Activated naive CD4-positive, alpha-beta T cell treated with anti-CD3 and anti-CD28 coated beads, Interleukin-2, amount 50 U/mL, for 16 hours (primary cell): ENCODE results near the gene CDKN2AIPNL.
"Not testable (repeated sequence)": the region's sequence is repeated elsewhere in the genome, so short reads cannot be mapped to it uniquely, and the experiment has no call there.

Source experiments
- DNase-seq: peaks from one replicate; pipeline ENCODE4 v3.0.0-alpha.2; 2020

The CDKN2AIPNL gene

DNA sequence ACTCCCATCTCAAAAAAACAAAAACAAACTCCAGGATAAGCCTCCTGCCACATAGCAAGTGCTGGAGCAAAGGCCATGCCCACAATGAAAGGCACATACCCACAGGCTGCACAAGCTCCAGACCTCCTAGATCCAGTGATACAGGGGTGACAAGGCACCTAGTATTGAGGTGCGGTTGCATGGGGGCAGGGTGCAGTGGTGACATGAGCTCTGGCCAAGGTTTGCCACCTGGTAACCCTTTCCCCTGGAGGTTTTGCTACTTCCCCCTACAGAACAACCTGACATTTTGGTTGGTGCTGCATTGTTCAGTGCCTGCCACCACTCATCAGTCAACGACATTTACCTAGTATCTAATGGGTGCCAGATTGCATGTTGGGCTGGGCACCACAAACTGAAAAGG is 14.5 kb downstream of the CDKN2AIPNL start:
- no peak for DNase-seq

DNA sequence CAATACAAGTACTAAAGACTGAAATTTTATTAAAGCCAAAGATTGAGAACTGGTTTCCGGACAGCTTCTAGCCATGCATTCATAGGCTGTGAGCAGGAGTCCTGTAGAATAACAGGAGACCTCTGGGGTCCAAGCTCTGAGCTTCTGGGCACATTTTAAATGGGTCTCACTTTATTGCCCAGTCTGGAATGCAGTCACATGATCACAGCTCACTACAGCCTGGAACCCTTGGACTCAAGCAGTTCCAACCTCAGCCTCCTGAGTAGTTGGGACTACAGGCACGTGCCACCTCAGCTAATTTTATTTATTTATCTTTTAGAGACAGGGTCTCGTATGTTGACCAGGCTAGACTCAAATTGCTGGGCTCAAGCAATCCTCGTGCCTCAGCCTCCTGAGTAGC is 15.4 kb downstream of the CDKN2AIPNL start:
- DNase-seq, result no peak

DNA sequence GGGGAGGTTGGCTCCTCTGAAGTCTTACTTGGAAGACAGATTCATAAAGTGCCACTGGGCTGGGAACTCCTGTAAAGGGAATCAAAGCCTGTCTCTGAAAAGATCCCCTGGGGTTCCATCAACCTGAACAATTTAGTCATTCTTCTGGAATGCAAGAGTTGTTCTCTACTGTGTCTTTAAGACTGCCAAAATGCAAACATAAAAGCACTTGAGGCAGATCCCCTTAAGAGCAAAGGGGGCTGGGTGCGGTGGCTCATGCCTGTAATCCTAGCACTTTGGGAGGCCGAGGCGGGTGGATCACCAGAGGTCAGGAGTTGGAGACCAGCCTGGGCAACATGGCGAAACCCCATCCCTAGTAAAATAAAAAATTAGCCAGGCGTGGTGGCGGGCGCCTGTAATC is 16.7 kb downstream of the CDKN2AIPNL start:
- DNase-seq, result no peak

DNA sequence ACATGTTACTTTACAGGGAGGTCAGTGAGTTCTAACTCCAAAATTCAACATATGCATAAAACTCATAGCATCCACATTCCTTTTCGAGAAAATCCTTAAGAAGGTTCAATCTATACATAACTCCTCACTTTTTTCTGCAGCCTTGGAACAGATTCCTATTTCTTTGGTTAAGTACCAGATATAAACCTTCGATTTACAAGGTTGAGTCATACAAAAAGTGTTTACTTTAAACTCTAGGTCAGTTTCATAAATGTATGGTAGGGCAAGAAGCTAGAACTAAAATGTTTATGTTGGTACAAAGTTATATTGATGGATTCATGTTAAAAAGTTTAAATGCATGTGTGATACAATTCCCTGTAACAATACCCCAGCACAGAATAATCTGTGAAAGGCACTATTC is 19.4 kb downstream of the CDKN2AIPNL start:
- no peak for DNase-seq

DNA sequence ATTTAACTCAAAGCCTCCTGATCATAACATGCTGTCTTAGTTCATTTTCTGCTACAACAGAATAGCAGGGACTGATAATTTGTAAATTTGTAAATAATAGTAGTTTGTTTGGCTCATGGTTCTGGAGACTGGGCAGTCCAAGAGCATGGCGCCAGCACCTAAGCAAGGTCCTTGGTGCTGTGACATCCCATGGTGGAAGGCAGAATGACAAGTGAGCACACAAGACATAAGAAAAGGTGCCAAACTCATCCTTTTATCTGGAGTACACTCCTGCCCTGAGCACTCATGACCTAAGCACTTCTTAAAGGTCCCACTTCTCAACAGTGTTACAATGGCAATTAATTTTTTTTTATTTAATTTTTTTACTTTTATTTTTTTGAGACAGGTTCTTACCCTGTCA is 24.2 kb downstream of the CDKN2AIPNL start:
- DNase-seq, result no peak

DNA sequence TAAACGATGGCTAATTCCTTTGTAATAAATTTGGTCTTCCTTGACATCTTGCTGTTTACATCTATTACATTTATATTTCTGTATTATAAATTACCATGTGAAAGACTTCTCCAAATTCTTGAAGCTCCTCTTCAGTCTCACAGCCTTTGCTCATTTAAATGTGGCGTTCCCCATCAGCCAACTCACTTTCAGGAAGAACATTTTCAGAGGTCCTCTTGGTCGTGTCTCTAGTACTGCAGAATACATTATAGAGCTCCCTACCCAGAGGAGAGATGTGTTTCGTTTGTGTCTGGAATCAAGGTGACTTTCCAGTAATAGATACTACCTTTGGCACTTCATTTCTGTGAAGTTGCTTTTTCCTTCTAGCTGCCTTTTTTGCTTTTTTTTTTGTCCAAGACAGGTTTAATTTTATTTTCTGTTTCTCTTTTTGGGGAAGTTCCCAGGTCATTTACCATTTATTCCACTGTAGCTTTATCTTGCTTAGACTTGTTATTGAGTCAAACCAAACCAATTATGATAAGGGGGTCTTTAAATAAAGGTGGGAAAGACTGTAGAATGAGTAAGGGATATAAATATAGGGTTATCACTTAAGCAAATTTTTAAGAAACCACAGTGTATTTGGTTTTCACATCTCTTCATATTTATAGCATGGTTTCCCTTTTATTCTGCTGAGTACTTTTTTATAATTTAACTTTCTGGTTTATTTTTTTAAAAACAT is 27.5 kb downstream of the CDKN2AIPNL start:
- no peak for DNase-seq

DNA sequence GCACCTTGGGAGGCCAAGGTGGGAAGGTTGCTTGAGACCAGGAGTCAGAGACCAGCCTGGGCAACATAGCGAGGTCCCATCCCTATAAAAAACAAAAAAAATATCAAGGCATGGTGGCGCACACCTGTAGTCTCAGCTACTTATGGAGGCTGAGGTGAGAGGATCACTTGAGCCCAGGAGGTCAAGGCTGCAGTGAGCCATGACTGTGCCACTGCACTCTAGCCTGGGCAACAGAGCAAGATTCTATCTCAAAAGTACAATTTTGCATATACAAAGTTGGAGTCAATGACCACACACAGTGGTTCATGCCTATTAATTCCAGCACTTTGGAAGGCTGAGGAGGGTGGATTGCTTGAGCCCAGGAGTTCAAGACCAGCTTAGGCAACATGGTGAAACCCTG is 29.5 kb downstream of the CDKN2AIPNL start:
- DNase-seq, result not testable (repeated sequence)

DNA sequence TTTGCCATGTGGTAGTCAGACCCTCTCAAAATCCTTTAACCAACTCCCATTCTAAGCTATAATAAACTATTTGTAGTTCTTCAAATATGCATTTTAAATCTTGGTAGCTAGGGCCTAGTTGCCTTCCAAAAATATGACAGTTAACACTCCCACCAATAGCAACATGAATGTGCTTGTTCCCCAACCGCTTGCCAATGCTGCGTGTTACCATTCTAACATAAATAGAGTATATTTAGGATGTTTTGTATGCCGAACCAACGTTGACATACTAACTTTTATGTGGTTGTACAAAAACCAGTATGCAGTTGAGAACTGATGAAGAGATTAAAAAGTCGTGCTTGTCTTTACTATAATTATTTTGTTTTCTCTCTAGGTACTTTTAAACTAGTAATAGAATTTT is 31.3 kb downstream of the CDKN2AIPNL start:
- no peak for DNase-seq

DNA sequence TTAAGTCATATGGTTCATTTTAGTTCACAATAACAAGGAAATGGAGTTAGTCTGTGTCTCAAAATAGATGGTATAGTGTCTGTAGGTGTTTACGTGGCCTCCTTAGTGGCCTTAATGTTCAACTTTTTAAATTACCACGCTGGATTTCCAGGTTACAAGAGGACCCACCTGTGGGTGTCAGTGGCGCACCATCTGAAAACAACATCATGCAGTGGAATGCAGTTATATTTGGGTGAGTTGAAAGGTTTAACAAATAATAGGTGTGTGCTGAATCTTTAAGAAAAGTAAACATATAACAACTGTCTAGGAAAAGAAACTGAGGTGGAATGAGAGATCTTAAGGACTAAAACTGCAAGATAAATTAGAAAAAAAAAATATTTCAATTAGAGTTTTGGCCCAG is 37.4 kb downstream of the CDKN2AIPNL start:
- DNase-seq, result no peak

DNA sequence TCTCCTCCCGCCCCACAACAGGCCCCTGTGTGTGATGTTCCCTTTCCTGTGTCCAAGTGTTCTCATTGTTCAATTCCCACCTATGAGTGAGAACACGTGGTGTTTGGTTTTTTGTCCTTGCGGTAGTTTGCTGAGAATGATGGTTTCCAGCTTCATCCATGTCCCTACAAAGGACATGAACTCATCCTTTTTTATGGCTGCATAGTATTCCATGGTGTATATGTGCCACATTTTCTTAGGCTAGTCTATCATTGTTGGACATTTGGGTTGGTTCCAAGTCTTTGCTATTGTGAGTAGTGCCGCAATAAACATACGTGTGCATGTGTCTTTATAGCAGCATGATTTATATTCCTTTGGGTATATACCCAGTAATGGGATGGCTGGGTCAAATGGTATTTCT is 38.0 kb downstream of the CDKN2AIPNL start:
- not testable (repeated sequence) for DNase-seq

DNA sequence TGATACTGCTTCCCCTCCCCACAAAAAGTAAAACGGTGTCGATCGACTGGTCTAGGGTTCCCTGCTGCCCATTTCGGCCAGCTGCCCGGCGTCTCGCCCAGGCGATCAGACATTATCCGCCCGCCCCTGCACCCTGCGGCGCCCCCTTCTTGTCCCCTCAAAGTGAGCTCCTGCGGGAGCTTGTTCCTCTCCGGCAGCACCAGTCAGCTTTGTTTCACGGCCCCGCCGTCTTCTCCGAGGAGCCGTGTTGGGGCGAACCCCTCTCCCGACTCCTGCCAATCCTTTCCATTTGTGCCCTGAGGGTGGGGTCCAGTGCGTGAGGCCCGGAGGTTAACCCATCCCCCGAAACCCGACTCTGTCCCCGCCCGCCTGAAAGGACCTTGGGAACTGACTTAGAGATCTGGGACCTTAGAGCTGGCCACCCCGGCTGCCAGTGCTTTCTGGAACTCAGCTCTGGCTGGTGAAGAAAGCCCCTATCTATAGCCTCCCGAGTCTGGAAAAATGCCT is 39.8 kb downstream of the CDKN2AIPNL start:
- peak; percentile 36 for DNase-seq

DNA sequence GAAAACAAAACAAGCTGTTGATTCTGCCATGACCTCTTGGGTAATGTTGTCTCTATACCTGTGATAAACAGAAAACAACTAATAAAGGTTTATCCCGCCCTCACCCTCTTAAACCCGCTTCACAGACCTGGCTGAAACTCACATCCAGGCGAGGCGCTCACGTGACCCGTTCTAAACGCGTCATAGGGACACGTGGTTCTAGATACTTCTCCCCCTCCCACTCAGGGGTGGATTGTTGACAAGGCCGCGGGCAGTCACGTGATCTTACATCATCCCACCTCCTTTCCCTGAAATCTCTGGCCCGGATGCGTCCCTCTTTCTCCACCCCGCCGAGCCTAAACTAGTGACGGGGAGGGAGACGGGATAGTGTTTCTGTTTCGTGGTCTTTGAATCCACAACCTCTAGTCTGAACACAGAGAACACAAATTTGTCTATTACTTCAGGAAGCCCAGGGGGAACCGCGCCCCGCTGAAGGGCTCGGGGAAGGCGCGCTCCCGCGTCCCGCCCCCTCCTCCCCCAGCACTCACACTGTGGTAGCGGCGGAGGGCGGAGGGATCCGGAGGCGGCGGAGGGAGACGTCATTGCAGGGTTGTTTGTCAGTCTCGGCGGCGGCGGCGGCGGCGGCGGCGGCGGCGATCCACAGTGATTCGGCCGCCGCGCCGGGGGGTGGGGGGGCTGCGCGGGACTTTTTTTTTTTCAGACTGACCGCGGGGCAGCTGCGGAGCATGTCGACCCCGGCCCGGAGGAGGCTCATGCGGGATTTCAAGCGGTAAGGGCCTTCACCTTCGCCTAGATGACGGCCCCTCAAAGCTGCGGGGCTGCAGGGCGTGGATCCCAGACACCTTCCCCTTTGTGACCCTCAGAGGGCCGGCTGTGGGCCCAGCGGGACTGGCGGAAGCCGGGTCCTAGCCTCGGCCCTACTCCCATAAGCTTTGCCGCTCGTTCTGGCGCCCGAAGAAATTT is 40.5 kb downstream of the CDKN2AIPNL start, which contains the start of gene UBE2B:
Gene UBE2B, plus strand, starts transcription at position 699 of the 963 bp plus-strand sequence. Its CDS starts 27 bp downstream, at position 726.
- DNase-seq, result peak; percentile 96

DNA sequence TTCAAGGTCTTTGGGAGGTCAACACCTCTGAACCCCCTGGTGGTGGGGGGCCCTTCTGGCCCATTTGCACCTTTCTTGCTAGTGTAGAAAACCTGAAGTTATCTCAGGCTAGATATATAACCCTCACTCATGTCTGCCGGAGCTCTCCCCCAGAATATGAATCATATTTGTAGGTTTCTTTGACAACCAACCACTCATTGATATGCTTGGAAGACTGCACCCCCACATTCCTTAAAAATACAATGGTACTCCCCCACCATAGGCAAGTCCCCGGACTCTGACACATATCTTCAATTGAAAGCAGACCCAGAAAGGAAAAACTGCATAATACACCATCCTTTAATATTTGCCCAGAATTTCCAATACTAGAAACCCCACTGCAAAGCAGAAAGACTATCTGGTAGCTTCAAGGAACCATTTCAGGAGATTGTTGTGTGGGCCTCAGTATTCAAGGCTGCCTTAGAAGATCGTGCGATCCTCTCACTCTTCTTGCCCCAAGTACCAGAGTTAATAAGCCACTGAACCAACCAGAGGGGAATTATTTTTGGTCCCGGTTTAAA is 41.3 kb downstream of the CDKN2AIPNL start:
- DNase-seq, result peak; percentile 14

DNA sequence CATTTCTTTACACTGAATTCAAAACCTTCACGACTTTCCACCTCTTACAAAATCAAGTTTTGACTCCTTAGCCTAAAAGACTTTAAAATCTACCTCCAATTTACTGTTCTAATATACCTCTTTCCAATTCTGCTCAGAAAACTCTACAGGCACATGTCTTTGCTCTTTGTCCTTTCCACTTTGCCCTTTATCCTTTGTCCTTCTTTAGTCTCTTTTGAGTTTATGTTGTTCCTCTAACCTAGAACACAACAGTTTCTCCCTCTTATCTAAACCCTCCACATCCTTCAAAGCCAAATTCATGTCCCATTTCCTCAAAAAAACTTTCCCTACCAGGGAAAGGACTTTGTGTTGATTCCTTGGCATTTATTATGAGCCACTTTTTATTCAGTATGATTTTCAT is 46.1 kb downstream of the CDKN2AIPNL start:
- DNase-seq, result no peak

DNA sequence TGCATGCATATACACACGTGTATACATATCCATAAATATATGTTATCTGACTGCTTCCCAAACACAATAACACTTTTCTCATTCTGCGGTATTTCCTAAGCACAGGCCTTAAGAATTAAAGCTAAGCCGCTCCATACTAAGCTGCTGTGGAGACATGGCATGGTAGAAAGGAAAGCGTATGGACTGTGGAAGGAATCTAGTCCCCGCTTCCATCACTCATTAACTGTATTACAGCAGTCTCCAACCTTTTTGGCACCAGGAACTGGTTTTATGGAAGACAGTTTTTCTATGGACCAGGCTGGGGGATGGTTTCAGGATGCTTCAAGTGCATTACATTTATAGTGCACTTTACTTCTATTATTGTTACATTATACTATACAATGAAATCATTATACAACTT is 56.0 kb downstream of the CDKN2AIPNL start:
- DNase-seq, result no peak
